HG03095 (cell line): Measurements from ENCODE around the gene MPPED2.

Experiments
- ATAC-seq: cut with Tn5 transposase; IDR thresholded peaks from one replicate; pipeline ENCODE4 v1.9.1; 2021; ENCODE audit warnings: moderate library complexity; ENCODE audit not compliant: unreplicated experiment

MPPED2 gene

DNA sequence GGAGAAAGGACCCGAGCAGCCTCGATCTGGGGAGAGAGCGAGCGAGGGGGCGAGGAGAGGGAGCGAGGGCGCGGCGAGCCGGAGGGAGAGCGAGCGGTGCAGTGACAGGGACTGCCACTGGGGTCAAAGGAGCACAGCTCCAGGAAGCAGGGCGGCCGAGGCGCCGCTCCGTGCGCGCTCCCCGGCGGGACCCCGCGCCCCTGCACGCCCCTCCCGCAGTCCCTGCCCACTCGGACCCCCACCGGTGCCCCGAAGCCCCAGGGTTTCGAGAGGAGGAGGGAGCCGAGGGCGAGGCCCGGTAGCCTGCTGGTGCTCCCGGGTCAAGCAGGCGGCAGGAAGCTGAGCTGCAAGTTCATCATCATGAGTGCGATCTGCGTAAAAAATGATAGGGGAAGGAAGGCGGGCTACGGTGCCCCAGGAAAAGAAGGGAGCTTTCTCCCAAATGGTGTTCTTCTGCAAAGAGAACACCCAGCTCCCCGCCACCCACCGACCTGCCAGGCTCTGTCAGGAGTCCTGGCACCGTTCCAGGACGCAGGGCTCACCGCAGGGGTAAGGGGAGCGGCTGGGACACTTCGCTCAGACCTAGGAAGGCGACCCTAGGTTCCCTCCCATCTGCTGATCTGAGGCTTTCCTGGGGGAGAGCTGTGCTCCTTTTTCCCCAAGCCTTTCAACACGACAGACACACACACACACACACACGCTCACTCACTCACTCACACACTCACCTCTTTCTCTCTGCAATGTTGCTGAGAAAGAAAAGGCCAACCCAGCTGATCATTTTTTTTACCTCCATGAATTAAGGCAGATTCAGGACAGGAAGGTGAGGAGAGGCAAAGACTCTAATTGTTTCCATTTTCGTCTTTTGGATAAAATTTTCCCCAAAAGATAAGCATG, at the start of gene MPPED2:
TSS of gene MPPED2 (minus strand) at position 103 of the 894 bp plus-strand sequence. CDS start 5,980 bp downstream, outside the sequence.
- no peak for ATAC-seq

- no peak for ATAC-seq
These were observed 49.3 kb upstream of the MPPED2 start for GRCh38 chr11:30635401-30635989.

- no peak for ATAC-seq
These were observed 45.0 kb upstream of the MPPED2 start for GRCh38 chr11:30631148-30631547.

GRCh38 chr11:30619767-30620166, 33.6 kb upstream of the MPPED2 start:
- no peak for ATAC-seq

- no peak for ATAC-seq
These were observed 31.6 kb upstream of the MPPED2 start for GRCh38 chr11:30617762-30618161.

GRCh38 chr11:30610628-30611027, 24.5 kb upstream of the MPPED2 start:
- ATAC-seq, result no peak

- ATAC-seq, result no peak
These were observed 22.4 kb upstream of the MPPED2 start for GRCh38 chr11:30608534-30608933.

DNA sequence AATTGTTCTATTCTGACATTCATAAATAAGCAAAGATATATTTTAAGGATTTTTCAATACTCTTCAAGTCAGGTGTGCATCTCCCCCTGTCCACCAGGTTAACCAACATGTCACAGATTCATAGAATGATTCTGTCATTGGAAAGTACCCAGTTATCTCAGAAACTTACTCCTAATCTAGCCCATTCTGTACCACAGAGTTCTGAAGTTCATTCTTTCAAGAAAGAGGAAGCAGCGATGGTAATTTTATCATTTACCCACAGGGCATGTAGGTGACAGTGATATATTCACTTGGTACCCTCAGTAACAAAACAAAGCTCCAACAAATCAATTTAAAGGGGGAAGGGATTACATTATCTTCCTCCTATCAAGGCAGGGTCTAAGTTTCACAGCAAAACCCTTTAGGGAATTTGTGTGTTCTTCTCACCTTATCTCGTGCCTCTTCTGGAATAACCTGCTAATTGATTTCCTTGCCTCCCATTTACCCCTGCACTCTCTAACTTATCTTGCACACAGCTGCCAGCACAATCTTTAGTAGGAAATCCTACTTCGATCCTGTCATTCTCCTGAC, 19.0 kb upstream of the MPPED2 start:
- ATAC-seq, result no peak

DNA sequence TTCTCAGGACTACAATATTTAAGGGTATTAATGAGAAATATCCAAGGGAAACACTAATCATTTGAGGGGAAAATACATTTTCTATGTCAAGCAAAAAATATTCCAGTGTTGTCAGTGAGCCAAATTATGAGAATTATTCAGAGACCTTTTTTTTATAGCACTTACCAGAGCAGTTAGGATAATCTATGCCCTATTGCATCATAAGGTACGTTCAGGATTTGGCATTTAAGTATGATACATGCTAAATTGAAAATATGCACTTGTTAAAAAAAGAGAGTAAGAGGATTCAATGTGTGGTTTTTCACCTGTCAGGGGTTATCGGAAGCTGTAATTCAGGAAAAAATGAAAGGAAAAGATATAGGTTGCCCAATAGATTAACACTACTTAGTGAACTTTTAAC, 17.2 kb upstream of the MPPED2 start:
- no peak for ATAC-seq

DNA sequence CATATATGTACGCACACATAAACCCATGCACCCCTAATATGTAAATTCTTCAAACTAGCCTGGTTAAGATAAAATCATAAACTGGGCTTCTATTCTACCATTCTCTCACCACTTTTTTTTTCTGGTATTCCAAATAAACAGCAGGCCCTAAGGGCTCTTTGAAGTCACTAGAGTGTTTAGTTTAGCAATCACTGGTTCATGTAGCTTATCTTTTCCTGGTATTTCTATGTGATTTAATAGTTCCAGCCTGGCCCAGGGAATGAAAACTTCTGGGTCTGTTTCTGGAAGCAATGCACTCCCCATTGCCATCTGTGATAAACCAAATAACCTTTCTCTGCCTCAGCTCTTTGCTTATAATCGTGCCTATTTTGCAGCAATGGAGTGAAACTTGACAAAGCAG, 10.7 kb upstream of the MPPED2 start:
- no peak for ATAC-seq

GRCh38 chr11:30595934-30596333, 9.8 kb upstream of the MPPED2 start:
- ATAC-seq, result no peak

DNA sequence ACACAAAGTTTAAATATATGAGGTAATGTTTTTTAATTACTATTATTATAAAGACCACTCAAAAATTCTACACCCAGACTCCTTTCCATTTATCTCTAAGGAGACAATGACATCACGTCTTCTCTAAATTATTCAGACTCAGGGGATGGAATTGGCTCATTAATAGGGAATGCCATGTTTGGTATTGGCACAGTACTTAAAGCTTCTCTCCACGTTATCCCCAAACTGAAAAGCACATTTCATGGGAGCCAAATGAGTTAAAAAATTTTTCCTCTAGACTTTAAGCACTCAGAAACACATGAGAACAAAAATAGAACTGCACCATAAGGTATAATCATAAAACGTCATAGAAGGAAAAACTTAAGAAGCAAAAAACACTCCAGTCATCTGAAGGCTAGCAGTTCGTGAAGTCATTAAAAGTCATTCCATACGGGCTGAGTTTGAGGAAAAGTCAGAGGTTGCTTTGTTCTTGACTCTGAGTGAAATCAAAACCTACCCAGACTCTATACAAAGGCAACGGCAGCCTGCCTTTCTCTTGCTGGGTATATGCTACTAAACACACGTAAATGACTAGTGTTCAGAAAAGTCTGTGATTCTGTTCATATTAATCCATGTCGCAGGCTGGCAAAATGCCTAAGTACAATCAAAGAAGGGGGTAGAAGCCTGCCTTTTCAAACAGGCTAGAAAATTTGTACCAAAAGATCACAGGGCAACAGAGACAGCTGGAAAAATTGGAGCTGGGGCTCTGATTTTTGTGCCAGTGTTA, 8.7 kb upstream of the MPPED2 start:
- no peak for ATAC-seq

- no peak for ATAC-seq
These were observed 1.2 kb upstream of the MPPED2 start for GRCh38 chr11:30587269-30587812.

- ATAC-seq, result no peak
These were observed 282 bp downstream of the MPPED2 start for GRCh38 chr11:30585892-30586250.

DNA sequence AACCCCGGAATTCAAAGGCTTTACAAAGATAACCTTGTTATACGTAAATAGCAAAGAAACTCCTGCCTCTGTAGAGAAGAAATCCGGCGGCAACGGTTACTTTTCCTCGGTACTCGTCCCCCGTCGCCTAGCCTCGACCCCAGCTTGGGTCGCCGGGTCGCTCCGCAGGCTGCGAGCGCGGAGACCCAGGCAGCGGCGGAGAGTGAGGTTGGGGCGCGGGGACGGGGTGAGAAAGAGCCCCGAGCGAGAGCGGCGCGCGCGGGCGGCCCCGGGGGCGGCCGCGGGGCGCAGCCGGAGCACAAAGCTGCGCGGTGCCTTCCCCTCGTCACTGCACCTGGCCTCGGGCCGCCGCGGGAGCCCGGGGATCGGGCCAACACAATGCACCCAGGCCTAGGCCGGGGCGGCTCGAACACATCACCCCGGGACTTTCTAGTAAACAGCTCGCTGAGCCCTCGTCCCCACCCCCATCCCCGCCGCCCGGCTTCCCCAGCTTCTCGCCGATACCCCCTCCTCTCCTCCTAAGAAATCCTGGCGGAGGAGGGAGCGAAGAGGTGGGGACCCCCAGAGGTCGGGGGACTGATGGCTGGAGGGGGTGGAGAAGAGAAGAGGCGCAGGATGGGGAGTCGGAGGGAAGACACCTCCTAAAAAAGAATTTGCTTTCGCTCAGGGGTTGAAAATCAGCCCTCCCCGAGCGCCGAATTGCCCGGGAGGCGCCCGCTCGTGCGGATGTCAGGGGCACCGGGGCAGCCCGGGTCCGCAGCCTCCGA, 845 bp downstream of the MPPED2 start:
- ATAC-seq, result no peak

DNA sequence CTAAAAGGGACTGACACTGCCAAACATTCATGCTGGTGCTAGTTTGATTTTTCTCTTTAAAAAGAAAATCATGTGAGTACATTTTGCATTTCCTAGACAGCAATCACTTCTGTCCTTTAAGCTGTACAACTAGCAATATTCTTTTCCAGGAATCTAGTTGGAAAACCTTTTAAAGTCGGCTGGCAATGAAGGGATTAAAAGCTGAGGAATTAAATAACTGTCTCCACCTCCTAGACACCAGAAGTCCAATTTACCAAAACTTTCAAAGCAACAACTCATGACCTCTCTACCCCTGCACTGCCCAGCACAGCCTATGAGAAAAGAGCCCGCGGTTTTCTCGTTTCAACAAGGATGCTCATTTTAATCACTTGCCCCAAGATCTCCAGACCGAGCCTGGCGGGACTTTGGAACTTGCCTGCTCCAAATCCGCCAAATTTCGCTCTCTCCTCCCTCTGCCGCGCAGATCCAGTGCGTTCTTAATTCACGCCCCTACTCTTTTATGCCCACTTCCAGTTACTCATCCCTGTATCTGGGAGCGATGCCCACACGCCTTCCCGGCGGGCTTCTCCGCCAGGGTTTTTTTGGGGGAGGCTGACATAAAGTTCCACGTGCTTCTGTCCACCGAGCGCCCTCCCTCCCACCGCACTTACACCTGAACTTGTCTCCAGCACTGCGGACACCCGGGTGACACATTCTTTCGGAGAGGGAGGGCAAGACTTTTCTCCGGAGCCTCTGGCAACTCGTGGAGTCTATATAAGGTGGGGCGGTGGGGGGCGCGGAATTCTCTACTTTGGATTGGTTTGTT, 2.5 kb downstream of the MPPED2 start:
- ATAC-seq, result no peak

- ATAC-seq, result no peak
These were observed 3.4 kb downstream of the MPPED2 start for GRCh38 chr11:30582726-30583125.

GRCh38 chr11:30581675-30582074, 4.5 kb downstream of the MPPED2 start:
- no peak for ATAC-seq

DNA sequence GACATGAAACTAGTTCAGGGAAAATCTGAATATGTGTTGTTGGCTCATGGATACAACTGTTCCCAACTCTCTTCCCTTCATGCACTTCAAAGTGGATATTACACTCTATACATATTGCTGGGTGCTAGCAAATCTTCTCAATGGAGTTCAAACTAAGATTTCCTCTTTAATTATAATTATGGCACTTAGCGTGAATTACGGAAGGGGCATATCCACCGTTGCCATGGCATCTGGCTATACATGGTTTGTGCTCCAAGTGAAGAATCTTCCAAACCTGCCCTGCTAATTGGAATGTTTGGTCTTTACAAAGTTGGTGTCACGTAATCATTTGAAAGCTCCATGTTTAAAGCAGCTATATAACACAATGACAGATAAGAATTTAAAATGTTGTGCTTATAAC, 5.6 kb downstream of the MPPED2 start:
- no peak for ATAC-seq
